Epithelial cell of proximal tubule (primary cell): Measurements from ENCODE around the gene NEUROD1. TPM values are rescaled to one million over a fixed set of nuclear protein-coding genes. Genes with fewer than 3 reads are reported as not detected.

Source experiments
- DNase-seq: peaks from one replicate; pipeline ENCODE4 v3.0.0-alpha.2; 2011; ENCODE audit warnings: low read depth
- H3K4me3 ChIP-seq: 2 replicates; pipeline ENCODE4 v1.5.1; 2011; ENCODE audit warnings: low read depth, mild to moderate bottlenecking, low read length
- total RNA-seq: library from RNA; depleted of rRNA; stranded (reverse); fragments of >200 nt; gene quantifications from 2 replicates; pipeline ENCODE4 v1.2.3, GENCODE V29; 2015
- TF ChIP-seq, protein P1 (sequence below): conservative IDR thresholded peaks from 2 replicates; pipeline ENCODE4 v1.5.1; 2012; ENCODE audit warnings: low read depth, mild to moderate bottlenecking, low read length

NEUROD1 gene
- total RNA-seq, 1 donor from 2014 or later = not detected

DNA sequence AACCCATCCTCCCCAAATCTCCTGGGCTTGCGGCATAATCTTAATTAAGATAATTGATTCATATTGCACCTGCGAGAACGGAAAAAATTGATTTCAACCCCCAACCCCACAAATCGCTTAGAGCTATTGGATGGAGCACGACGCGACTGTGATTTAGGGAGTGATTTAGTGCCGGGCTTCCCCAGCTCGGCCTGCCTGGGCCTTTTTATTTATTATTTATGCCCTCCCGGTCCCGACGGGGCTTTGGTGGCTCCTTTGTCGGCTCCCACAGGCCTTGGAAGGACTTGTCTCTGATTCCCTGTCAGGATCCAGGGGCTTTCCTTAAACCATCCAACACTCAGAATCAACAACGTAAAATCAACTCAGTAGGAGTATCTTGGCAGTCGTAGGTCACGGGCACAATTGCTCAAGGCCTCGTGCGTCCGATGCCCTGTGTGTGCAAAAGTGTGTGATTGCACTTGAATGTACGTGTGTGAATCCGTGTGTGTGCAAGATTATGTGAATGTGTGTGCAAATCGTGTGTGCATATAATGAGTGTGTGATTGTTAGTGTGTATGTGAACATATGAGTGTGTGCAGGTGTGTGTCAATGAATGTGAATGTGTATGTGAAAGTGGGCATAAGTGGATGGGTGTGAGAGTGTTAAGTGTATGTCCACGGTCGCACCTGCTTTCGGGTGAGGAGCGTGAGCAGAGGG, 4.3 kb upstream of the NEUROD1 start:
- TF ChIP-seq, protein P1, sequence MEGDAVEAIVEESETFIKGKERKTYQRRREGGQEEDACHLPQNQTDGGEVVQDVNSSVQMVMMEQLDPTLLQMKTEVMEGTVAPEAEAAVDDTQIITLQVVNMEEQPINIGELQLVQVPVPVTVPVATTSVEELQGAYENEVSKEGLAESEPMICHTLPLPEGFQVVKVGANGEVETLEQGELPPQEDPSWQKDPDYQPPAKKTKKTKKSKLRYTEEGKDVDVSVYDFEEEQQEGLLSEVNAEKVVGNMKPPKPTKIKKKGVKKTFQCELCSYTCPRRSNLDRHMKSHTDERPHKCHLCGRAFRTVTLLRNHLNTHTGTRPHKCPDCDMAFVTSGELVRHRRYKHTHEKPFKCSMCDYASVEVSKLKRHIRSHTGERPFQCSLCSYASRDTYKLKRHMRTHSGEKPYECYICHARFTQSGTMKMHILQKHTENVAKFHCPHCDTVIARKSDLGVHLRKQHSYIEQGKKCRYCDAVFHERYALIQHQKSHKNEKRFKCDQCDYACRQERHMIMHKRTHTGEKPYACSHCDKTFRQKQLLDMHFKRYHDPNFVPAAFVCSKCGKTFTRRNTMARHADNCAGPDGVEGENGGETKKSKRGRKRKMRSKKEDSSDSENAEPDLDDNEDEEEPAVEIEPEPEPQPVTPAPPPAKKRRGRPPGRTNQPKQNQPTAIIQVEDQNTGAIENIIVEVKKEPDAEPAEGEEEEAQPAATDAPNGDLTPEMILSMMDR = no peak
- no peak for DNase-seq

GRCh38 chr2:181683518-181684453, 3.5 kb upstream of the NEUROD1 start:
- no peak for DNase-seq
- TF ChIP-seq, protein P1 = no peak

More for the DNA sequence above, 4.3 kb upstream of the NEUROD1 start:
- no peak overlapping the region for H3K4me3 ChIP-seq

DNA sequence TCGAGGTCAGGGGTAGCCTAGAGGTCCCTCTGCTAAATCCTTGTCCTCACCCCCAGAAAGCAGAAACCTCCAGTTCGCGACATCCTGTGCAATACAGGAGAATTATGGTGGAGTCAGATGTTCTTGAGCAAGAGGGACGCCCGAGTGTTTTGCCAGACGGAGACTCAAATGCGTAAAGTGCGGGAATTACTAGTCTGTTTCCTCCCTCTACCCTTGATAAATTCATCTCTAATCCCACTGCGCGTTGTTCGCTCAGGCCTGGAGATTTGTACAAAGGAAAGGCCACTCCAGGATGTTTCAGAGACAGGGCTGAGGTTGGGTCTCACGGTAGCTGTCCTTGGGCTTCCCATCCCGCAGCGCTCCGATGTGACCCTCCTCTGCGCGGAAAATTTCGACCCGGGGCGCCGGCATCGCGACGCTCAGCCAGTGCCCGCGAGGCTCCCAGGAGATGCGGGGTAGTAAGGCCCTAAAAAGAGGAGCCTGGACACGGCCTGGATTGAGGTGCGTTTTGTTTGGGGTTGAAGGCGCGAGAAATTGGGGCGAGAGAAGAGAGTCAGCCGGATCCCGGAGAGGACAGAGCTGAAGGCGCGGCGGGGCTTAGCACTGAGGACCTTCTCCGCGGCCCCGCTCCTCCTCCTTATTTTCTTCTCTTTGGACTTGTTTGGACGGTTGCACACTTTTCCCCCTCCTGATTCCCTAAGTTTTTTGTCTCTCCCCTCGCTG, 2.6 kb upstream of the NEUROD1 start:
- no peak overlapping the region for H3K4me3 ChIP-seq
- TF ChIP-seq, protein P1 = no peak
- DNase-seq = no peak

More at GRCh38 chr2:181683518-181684453, 3.5 kb upstream of the NEUROD1 start:
- H3K4me3 ChIP-seq = no peak overlapping the region

DNA sequence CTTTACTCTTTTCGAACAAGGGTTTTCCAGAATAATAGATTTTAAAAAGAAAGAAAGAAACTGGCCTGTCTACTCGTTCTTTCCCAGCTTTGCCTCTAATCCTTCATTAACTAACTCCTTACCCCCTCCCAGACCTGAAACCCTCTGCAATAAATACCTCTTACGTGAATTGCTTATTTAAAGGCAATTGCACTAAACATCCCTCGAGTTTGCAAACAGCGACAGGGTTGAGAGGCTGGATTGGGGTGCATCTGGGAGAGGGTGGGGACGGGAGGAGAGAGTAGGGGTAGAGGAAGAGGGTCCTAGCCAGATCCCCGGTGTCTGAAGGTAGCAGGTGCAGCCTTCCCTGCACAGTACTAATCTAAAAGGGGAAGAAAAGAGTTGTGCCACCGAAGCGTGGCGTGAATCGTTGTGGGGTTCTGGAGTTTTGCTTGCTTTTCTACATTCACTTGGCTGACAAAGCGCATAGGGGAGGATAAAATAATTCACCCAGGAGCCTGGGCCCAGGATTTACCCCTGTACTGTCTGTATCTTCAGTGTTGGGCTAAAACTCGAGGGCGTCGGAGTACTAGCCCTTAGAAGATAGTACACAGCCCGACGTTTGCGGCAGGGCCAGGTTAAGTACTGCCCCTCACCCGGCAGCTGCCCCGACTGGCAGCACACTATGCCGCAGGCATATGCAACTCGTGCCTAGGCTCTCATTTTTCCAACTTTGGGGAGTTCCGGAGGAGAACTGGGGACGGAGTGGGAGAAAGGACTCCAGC, 1.9 kb upstream of the NEUROD1 start:
- H3K4me3 ChIP-seq = no peak overlapping the region
- DNase-seq = no peak
- TF ChIP-seq, protein P1 = no peak

DNA sequence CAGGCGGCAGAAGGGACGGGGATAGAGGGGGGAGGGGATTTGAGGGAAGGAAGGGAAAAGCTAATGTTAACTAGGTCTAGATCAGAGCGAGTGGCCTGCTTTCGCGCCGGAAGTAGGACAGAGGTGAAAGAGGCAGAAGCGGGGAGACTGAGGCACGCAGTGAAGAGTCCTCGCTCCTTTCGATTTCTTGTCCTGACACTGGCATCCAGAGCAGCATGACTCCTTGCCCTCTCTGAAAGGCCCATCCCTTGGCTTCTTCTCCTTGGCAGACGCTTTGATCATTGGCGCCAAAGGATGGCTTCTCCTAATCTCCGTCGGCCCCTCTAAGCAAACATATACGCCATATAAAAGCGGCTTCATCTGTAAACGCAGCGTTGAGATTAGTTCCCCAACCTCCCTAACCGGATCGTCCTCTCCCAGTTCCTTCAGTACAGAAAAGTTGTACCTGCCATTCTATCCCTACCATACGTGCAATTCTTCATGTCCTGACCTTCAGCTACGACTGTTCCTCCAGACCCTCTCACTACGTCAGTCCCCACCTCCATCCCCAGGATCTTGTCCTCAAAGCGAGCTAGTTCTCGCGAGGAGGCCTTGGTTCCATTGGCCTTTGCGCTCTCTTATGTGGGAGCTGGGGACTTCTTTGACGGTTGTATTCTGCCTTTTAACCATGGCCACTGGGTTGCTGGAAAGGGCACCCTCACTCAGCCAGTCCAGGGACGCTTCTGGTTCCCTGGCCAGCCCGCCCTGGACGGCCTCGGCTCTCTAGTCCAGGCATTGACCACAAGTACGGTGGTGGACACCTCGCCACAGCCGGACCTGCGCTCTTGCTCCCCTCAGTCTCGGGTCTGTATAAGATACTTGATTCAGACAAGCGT, 857 bp upstream of the NEUROD1 start:
- TF ChIP-seq, protein P1 = no peak
- H3K4me3 ChIP-seq = peak overlapping the region; percentile 24
- DNase-seq = no peak
